H1 (cell line): ENCODE results near the gene DET1. TPM values are rescaled to one million over a fixed set of nuclear protein-coding genes. Genes with fewer than 3 reads are reported as not detected.

ENCODE experiments used
- CTCF ChIA-PET: fragments of 300-600 bp; sonication (Branson Sonifier 250); formaldehyde crosslinking; loops from one replicate; lab custom pipeline; 2021; ENCODE audit not compliant: partially characterized antibody; lab: Charles Lee
- POLR2A ChIA-PET: fragments of 300-600 bp; sonication (Branson Sonifier 250); formaldehyde crosslinking; loops from one replicate; lab custom pipeline; 2021; ENCODE audit warnings: inconsistent platforms; ENCODE audit not compliant: partially characterized antibody; lab: Charles Lee
- DNase-seq, 2 experiments: peaks; one replicate each; pipeline versions ENCODE4 v3.0.0 to v3.0.0-alpha.2; 2010 to 2022; ENCODE audit warnings: low spot score in 2 of 2, low read depth in 1 of 2, mixed read lengths in 1 of 2
- FAIRE-seq: peaks from 2 replicates; lab custom pipeline; 2011; peaks lifted over from hg19 to GRCh38; lab: Jason Lieb, UNC
- H2AFZ ChIP-seq: 2 replicates; pipeline ENCODE4 v1.8.1; 2012; ENCODE audit warnings: low read length, inconsistent platforms
- H2AK5ac ChIP-seq: 2 replicates; pipeline ENCODE4 v1.6.1; 2013; ENCODE audit warnings: low read depth, low read length
- H2BK120ac ChIP-seq: replicated peaks from 2 replicates; pipeline ENCODE3; 2013; ENCODE audit warnings: low read depth, low read length, inconsistent platforms
- H2BK12ac ChIP-seq: 2 replicates; pipeline ENCODE4 v1.6.1; 2013; ENCODE audit warnings: low read depth, low read length
- H2BK15ac ChIP-seq: 2 replicates; pipeline ENCODE4 v1.6.1; 2013; ENCODE audit warnings: low read length
- H2BK20ac ChIP-seq: 2 replicates; pipeline ENCODE4 v1.6.1; 2013; ENCODE audit warnings: low read length
- H2BK5ac ChIP-seq: 2 replicates; pipeline ENCODE4 v1.6.1; 2013; ENCODE audit warnings: low read depth, low read length
- H3K14ac ChIP-seq: 2 replicates; pipeline ENCODE4 v1.6.1; 2013; ENCODE audit warnings: inconsistent platforms; ENCODE audit not compliant: insufficient read length
- H3K18ac ChIP-seq: 2 replicates; pipeline ENCODE4 v1.6.1; 2013; ENCODE audit warnings: low read length; ENCODE audit errors: extremely low read depth
- H3K23ac ChIP-seq: 2 replicates; pipeline ENCODE4 v1.6.1; 2013; ENCODE audit warnings: inconsistent platforms; ENCODE audit not compliant: insufficient read length
- H3K23me2 ChIP-seq: 2 replicates; pipeline ENCODE4 v1.6.1; 2013; ENCODE audit warnings: low read depth, low read length
- H3K27ac ChIP-seq: 2 replicates; pipeline ENCODE4 v1.6.1; 2011; ENCODE audit warnings: low read depth, low read length, inconsistent platforms
- H3K27me3 ChIP-seq, 4 experiments: replicated peaks in 1 of 4; 1 replicate in 1 of 4; 2 replicates in 3 of 4; pipeline versions ENCODE4 v1.6.1 to v1.8.1; 2011 to 2013; ENCODE audit warnings: low read length in 3 of 4, mild to moderate bottlenecking in 3 of 4, inconsistent platforms in 2 of 4, mixed read lengths in 2 of 4, moderate library complexity in 1 of 4; ENCODE audit not compliant: control insufficient read depth in 3 of 4, insufficient read depth in 3 of 4; ENCODE audit errors: extremely low read depth in 1 of 4
- H3K36me3 ChIP-seq, 4 experiments: 2 replicates each; pipeline versions ENCODE4 v1.6.1 to v1.8.1; 2011 to 2013; ENCODE audit warnings: mild to moderate bottlenecking in 4 of 4, low read length in 3 of 4, moderate library complexity in 2 of 4, control low read depth in 1 of 4, inconsistent platforms in 1 of 4; ENCODE audit not compliant: insufficient read depth in 4 of 4, control insufficient read depth in 2 of 4
- H3K4ac ChIP-seq: replicated peaks from 2 replicates; pipeline ENCODE3; 2013; ENCODE audit warnings: low read length, low read depth, mixed read lengths, inconsistent platforms; ENCODE audit not compliant: insufficient read length
- H3K4me1 ChIP-seq, 4 experiments: replicated peaks in 1 of 4; 1 replicate in 1 of 4; 2 replicates in 3 of 4; pipeline versions ENCODE4 v1.6.1 to v1.8.1; 2011 to 2013; ENCODE audit warnings: low read length in 3 of 4, inconsistent platforms in 2 of 4, mixed read lengths in 1 of 4; ENCODE audit not compliant: insufficient read depth in 4 of 4, control insufficient read depth in 3 of 4
- H3K4me2 ChIP-seq, 2 experiments: 2 replicates each; pipeline versions ENCODE4 v1.6.1 to v1.8.1; 2011 to 2013; ENCODE audit warnings: low read depth in 2 of 2, low read length in 2 of 2, control low read depth in 1 of 2, inconsistent platforms in 1 of 2, mild to moderate bottlenecking in 1 of 2; ENCODE audit not compliant: insufficient read depth in 1 of 2
- H3K4me3 ChIP-seq, 4 experiments: fragments of 200-600, 300-600 bp in 1 of 4; sonication (generic), shearing (Covaris generic), sonication (Bioruptor Twin) in 1 of 4; 2 replicates each; pipeline versions ENCODE4 v1.5.1 to v1.8.1; 2011 to 2016; ENCODE audit warnings: low read length in 4 of 4, low read depth in 3 of 4, control low read depth in 2 of 4, inconsistent platforms in 2 of 4, mild to moderate bottlenecking in 2 of 4, mixed read lengths in 1 of 4, moderate library complexity in 1 of 4; ENCODE audit not compliant: insufficient read depth in 2 of 4; ENCODE audit errors: extremely low read depth in 1 of 4
- H3K56ac ChIP-seq: replicated peaks from 2 replicates; pipeline ENCODE3; 2013; ENCODE audit warnings: low read depth, mild to moderate bottlenecking, mixed read lengths, low read length, inconsistent platforms; ENCODE audit not compliant: insufficient read length
- H3K79me1 ChIP-seq: 2 replicates; pipeline ENCODE4 v1.6.1; 2013; ENCODE audit warnings: low read depth, low read length, control low read depth
- H3K79me2 ChIP-seq, 2 experiments: 2 replicates each; pipeline versions ENCODE4 v1.6.1 to v1.8.1; 2012 to 2013; ENCODE audit warnings: low read length in 2 of 2, mild to moderate bottlenecking in 2 of 2, inconsistent platforms in 1 of 2; ENCODE audit not compliant: insufficient read depth in 2 of 2, control insufficient read depth in 1 of 2
- H3K9ac ChIP-seq, 4 experiments: replicated peaks in 1 of 4; 1 replicate in 1 of 4; 2 replicates in 3 of 4; pipeline versions ENCODE4 v1.6.1 to v1.8.1; 2011 to 2013; ENCODE audit warnings: low read depth in 3 of 4, low read length in 3 of 4, control low read depth in 2 of 4, mild to moderate bottlenecking in 2 of 4, moderate library complexity in 2 of 4, inconsistent platforms in 1 of 4; ENCODE audit errors: extremely low read depth in 1 of 4
- H3K9me3 ChIP-seq, 2 experiments: 2 replicates each; pipeline versions ENCODE4 v1.6.1 to v1.8.1; 2012 to 2013; ENCODE audit warnings: mild to moderate bottlenecking in 2 of 2, moderate library complexity in 2 of 2, control low read depth in 1 of 2, inconsistent platforms in 1 of 2, low read depth in 1 of 2, low read length in 1 of 2, mixed read lengths in 1 of 2; ENCODE audit not compliant: insufficient read depth in 2 of 2
- H4K20me1 ChIP-seq, 2 experiments: replicated peaks in 1 of 2; 2 replicates each; pipeline versions ENCODE3 to v1.8.1; 2011 to 2013; ENCODE audit warnings: inconsistent platforms in 2 of 2, low read length in 2 of 2, mild to moderate bottlenecking in 1 of 2; ENCODE audit not compliant: insufficient read depth in 2 of 2, control insufficient read depth in 1 of 2
- H4K5ac ChIP-seq: 2 replicates; pipeline ENCODE4 v1.6.1; 2013; ENCODE audit warnings: low read length, low read depth, mixed read lengths, inconsistent platforms; ENCODE audit not compliant: insufficient read length
- H4K8ac ChIP-seq: 2 replicates; pipeline ENCODE4 v1.8.0; 2013; ENCODE audit warnings: mild to moderate bottlenecking, moderate library complexity, low read length, inconsistent platforms; ENCODE audit not compliant: insufficient read depth; ENCODE audit errors: extremely low read depth
- H4K91ac ChIP-seq: replicated peaks from 2 replicates; pipeline ENCODE3; 2013; ENCODE audit warnings: low read length, mixed read lengths, inconsistent platforms; ENCODE audit not compliant: insufficient read length
- BACH1 ChIP-seq: IDR thresholded peaks from 2 replicates; pipeline ENCODE4 v1.6.1; 2012; ENCODE audit warnings: low read length, improper control_type of control experiment
- BRCA1 ChIP-seq: IDR thresholded peaks from 2 replicates; pipeline ENCODE4 v1.6.1; 2012; ENCODE audit warnings: low read depth, low read length, improper control_type of control experiment
- E2F6 ChIP-seq: IDR thresholded peaks from 2 replicates; pipeline ENCODE4 v1.6.1; 2012; ENCODE audit warnings: inconsistent platforms
- PHF8 ChIP-seq: fragments of 200-600 bp; sonication (generic); conservative IDR thresholded peaks from 2 replicates; pipeline ENCODE4 v1.7.1; 2012; ENCODE audit warnings: low read depth, mild to moderate bottlenecking, inconsistent platforms, low read length, moderate library complexity
- POU5F1 ChIP-seq: IDR thresholded peaks from 2 replicates; pipeline ENCODE4 v1.6.1; 2011; ENCODE audit warnings: low read depth, mild to moderate bottlenecking, low read length, moderate library complexity
- RNF2 ChIP-seq: fragments of 200-900, 300-1000 bp; sonication (generic); IDR thresholded peaks from 2 replicates; pipeline ENCODE4 v1.7.1; 2016; ENCODE audit warnings: borderline replicate concordance, low read depth, mild to moderate bottlenecking, antibody characterized with exemption, low read length; ENCODE audit not compliant: poor library complexity, severe bottlenecking; ENCODE audit errors: missing control alignments
- SP4 ChIP-seq: IDR thresholded peaks from 2 replicates; pipeline ENCODE4 v1.6.1; 2012; ENCODE audit warnings: low read length, inconsistent platforms
- TAF1 ChIP-seq: IDR thresholded peaks from 2 replicates; pipeline ENCODE4 v1.6.1; 2011; ENCODE audit warnings: mild to moderate bottlenecking, low read depth, low read length
- WGBS, 2 experiments: shearing (Covaris generic) in 1 of 2; methylation state at CpG; one replicate each; pipeline versions ENCODE4 v1.1.6 to v1.1.7; 2013 to 2015; ENCODE audit warnings: low lambda C conversion rate in 2 of 2, mixed read lengths in 2 of 2, inconsistent platforms in 1 of 2, low coverage in 1 of 2, missing lambda C conversion rate in 1 of 2; ENCODE audit not compliant: insufficient replicate concordance in 2 of 2, insufficient coverage in 1 of 2, insufficient read length in 1 of 2; ENCODE audit errors: extremely low coverage in 1 of 2, missing lambda C conversion rate in 1 of 2; 5-methylcytosine and 5-hydroxymethylcytosine counted together
- polyA plus RNA-seq, 7 experiments: library from polyadenylated mRNA; depleted of rRNA in 3 of 7; stranded (reverse) in 5 of 7; unstranded in 2 of 7; fragments of >200 nt in 5 of 7; fragments of 200-250 nt in 2 of 7; gene quantifications; 1 replicate in 5 of 7; 2 replicates in 1 of 7; 4 replicates in 1 of 7; pipeline versions ENCODE4 v1.2.1 to v1.2.3, GENCODE V29; 2011 to 2013; ENCODE audit warnings: missing spikeins in 2 of 7, mixed read lengths in 2 of 7
- total RNA-seq: library from RNA; stranded (reverse); fragmentation: NEBNext Ultra II Directional; extraction: Animal tissue kit (Norgen Biotek cat#: 25700); gene quantifications from 2 replicates; pipeline ENCODE4 v1.2.1, GENCODE V29; 2021
- TF ChIP-seq, protein P1 (sequence below): IDR thresholded peaks from 2 replicates; pipeline ENCODE4 v1.6.1; 2011; ENCODE audit warnings: low read length, improper control_type of control experiment

The DET1 gene
- total and polyA plus RNA-seq, 2 of the 8 experiments (the other 6 are each of a cell fraction or from before 2014, with no cell fraction given) = 5.4 to 8.5 TPM

DNA sequence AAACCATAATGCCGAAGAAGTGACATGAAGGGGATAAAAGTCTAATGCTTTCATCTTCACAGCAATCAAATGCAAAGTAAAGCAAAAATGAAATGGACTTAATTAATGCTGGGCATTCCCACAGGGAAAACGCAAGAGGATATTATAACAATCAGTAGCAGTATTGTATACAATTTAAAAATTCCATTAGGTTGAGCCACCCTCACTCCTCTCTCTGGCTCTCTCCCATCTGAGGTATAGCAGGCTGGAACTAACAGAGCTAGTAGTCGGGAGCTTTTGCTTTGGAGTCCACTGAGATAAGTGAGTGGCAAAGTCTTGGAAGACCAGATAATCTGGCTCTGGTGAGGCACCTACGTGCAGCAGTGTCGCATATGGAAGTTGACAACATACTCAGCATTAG is 33.9 kb downstream of the DET1 start:
- Histone ChIP-seq H3K4me3 (no peak overlapping the region), H2BK5ac (no peak overlapping the region), H4K8ac (no peak overlapping the region), H3K23me2 (no peaks in the 10 kb centered on the region), H4K20me1 (no peaks in the 10 kb centered on the region), H2BK15ac (no peak overlapping the region), H3K56ac (no peak overlapping the region), H2BK120ac (no peak overlapping the region), H3K18ac (no peak overlapping the region), H3K79me2 (no peaks in the 10 kb centered on the region), H4K5ac (no peak overlapping the region), H3K9ac (no peak overlapping the region), H3K27ac (no peak overlapping the region), H3K14ac (no peak overlapping the region), H3K4me1 (no peaks in the 10 kb centered on the region), H3K23ac (no peak overlapping the region), H3K4me2 (no peak overlapping the region), H3K4ac (no peak overlapping the region), H3K79me1 (no peaks in the 10 kb centered on the region), H2AFZ (no peak overlapping the region), H2BK20ac (no peak overlapping the region), H3K36me3 (peaks cover 0 to 9% (median 2%) of the 10 kb centered on the region in 4 experiments; a peak in 3 of 8 replicates), H2BK12ac (no peak overlapping the region), H3K27me3 (no peaks in the 10 kb centered on the region), H2AK5ac (no peak overlapping the region), H4K91ac (no peak overlapping the region), H3K9me3 (no peaks in the 10 kb centered on the region)
- POLR2A ChIA-PET = interaction anchor here (1.1 kb wide), 1 partner anchor 103 kb away, joined by 3 read pairs; no protein-coding TSS in a partner anchor
- CTCF ChIA-PET = interaction anchor here (0.5 to 2.2 kb wide), 2 partner anchors 26 to 31 kb away, joined by 4 to 6 read pairs; no protein-coding TSS in a partner anchor
- FAIRE-seq = no peak
- no peak for DNase-seq
- 89% methylated on average over 5 of the region's 5 CpGs; no CpG with 5 or more reads in 1 of the 2 experiments for WGBS, 2 experiments
- TF ChIP-seq BACH1 (no peak), TAF1 (no peak), PHF8 (no peak), RNF2 (no peak), POU5F1 (no peak), SP4 (no peak), BRCA1 (no peak), E2F6 (no peak)
- TF ChIP-seq, protein P1, sequence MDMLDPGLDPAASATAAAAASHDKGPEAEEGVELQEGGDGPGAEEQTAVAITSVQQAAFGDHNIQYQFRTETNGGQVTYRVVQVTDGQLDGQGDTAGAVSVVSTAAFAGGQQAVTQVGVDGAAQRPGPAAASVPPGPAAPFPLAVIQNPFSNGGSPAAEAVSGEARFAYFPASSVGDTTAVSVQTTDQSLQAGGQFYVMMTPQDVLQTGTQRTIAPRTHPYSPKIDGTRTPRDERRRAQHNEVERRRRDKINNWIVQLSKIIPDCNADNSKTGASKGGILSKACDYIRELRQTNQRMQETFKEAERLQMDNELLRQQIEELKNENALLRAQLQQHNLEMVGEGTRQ = no peak
